Effector memory CD4-positive, alpha-beta T cell (primary cell): ENCODE results near the gene POU2F2.

Experiments
- DNase-seq, 3 donors: peaks; one replicate each; pipeline ENCODE4 v3.0.0-alpha.2; 2020
- H3K27ac ChIP-seq: 2 replicates; pipeline ENCODE4 v1.7.0; 2013; ENCODE audit warnings: mild to moderate bottlenecking, low read length, moderate library complexity; ENCODE audit not compliant: insufficient read depth, poor library complexity, severe bottlenecking
- H3K27me3 ChIP-seq: replicated peaks from 2 replicates; pipeline ENCODE4 v1.7.0; 2013; ENCODE audit warnings: mild to moderate bottlenecking, low read length; ENCODE audit not compliant: insufficient read depth, control insufficient read depth, poor library complexity, severe bottlenecking
- H3K36me3 ChIP-seq: 2 replicates; pipeline ENCODE4 v1.7.0; 2013; ENCODE audit warnings: mild to moderate bottlenecking, low read length, moderate library complexity; ENCODE audit not compliant: control insufficient read depth, insufficient read depth
- H3K4me1 ChIP-seq: 2 replicates; pipeline ENCODE4 v1.7.0; 2013; ENCODE audit warnings: low read length, mild to moderate bottlenecking; ENCODE audit not compliant: control insufficient read depth, insufficient read depth, poor library complexity, severe bottlenecking
- H3K4me3 ChIP-seq: 2 replicates; pipeline ENCODE4 v1.7.0; 2013; ENCODE audit warnings: low read length, low read depth, mild to moderate bottlenecking; ENCODE audit not compliant: insufficient read depth, poor library complexity, severe bottlenecking
- H3K9me3 ChIP-seq: 2 replicates; pipeline ENCODE4 v1.7.0; 2013; ENCODE audit warnings: mild to moderate bottlenecking, low read length, moderate library complexity; ENCODE audit not compliant: control insufficient read depth

The POU2F2 gene

DNA sequence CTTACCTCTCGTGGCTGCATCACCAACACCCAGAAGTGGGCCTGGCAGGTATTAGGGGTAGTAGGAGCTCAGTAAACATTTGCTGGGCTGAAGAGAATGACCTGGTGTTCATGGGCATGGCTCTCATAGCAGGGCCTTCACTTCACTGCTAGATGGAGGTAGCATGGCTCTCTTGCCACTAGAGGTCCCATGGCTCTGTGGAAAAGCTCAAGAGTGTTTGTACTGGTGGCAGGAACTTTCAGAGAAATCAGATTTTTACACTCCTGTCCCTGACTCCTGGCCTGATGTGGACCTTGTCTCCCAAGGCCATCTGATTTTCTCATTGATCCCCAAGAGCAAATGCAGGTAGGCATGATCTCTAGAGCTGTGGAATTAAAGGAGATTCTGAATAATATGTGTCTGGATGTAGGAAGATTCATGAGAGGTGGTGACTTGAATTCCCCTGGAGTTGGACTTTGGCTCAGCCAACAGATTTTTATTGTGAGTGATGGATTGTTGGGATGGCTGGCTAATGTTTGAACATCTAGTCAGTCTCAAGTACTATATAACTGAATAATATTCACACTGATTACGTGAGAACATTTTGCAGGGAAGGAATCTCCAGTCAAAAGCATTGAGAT lies 50.6 kb downstream of the POU2F2 start:
- H3K4me3 ChIP-seq: no peak overlapping the region
- peaks cover 38% of the 10 kb centered on the region for H3K36me3 ChIP-seq
- H3K27me3 ChIP-seq: no peaks in the 10 kb centered on the region
- H3K27ac ChIP-seq: no peak overlapping the region
- H3K9me3 ChIP-seq: no peaks in the 10 kb centered on the region
- no peak for DNase-seq
- peaks cover 8% of the 10 kb centered on the region for H3K4me1 ChIP-seq

DNA sequence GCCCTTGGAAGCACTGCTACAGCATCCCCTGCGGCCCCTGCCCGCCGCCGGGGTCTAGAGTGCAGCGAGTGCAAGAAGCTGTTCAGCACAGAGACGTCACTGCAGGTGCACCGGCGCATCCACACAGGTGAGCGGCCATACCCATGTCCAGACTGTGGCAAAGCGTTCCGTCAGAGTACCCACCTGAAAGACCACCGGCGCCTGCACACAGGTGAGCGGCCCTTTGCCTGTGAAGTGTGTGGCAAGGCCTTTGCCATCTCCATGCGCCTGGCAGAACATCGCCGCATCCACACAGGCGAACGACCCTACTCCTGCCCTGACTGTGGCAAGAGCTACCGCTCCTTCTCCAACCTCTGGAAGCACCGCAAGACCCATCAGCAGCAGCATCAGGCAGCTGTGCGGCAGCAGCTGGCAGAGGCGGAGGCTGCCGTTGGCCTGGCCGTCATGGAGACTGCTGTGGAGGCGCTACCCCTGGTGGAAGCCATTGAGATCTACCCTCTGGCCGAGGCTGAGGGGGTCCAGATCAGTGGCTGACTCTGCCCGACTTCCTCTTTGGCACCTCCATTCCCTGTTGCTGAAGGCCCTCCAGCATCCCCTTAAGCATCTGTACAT lies 51.4 kb downstream of the POU2F2 start:
- no peaks in the 10 kb centered on the region for H3K9me3 ChIP-seq
- no peak for DNase-seq
- peaks cover 12% of the 10 kb centered on the region for H3K4me1 ChIP-seq
- peaks cover 38% of the 10 kb centered on the region for H3K36me3 ChIP-seq
- H3K27ac ChIP-seq: no peak overlapping the region
- H3K27me3 ChIP-seq: no peaks in the 10 kb centered on the region
- no peak overlapping the region for H3K4me3 ChIP-seq

DNA sequence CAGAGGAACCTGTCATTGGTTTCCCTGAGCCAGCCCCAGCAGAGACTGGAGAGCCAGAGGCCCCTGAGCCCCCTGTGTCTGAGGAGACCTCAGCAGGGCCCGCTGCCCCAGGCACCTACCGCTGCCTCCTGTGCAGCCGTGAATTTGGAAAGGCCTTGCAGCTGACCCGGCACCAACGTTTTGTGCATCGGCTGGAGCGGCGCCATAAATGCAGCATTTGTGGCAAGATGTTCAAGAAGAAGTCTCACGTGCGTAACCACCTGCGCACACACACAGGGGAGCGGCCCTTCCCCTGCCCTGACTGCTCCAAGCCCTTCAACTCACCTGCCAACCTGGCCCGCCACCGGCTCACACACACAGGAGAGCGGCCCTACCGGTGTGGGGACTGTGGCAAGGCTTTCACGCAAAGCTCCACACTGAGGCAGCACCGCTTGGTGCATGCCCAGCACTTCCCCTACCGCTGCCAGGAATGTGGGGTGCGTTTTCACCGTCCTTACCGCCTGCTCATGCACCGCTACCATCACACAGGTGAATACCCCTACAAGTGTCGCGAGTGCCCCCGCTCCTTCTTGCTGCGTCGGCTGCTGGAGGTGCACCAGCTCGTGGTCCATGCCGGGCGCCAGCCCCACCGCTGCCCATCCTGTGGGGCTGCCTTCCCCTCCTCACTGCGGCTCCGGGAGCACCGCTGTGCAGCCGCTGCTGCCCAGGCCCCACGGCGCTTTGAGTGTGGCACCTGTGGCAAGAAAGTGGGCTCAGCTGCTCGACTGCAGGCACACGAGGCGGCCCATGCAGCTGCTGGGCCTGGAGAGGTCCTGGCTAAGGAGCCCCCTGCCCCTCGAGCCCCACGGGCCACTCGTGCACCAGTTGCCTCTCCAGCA lies 52.1 kb downstream of the POU2F2 start:
- Histone ChIP-seq H3K4me1 (peaks cover 12% of the 10 kb centered on the region), H3K36me3 (peaks cover 38% of the 10 kb centered on the region), H3K27me3 (no peaks in the 10 kb centered on the region), H3K9me3 (no peaks in the 10 kb centered on the region), H3K4me3 (no peak overlapping the region), H3K27ac (no peak overlapping the region)
- DNase-seq: no peak

DNA sequence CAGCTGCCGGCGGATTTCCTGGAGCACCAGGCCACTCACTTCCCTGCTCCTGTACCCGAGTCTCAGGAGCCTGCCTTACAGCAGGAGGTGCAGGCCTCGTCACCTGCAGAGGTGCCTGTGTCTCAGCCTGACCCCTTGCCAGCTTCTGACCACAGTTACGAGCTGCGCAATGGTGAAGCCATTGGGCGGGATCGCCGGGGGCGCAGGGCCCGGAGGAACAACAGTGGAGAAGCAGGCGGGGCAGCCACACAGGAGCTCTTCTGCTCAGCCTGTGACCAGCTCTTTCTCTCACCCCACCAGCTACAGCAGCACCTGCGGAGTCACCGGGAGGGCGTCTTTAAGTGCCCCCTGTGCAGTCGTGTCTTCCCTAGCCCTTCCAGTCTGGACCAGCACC lies 53.0 kb downstream of the POU2F2 start:
- DNase-seq: no peak
- peaks cover 38% of the 10 kb centered on the region for H3K36me3 ChIP-seq
- no peaks in the 10 kb centered on the region for H3K27me3 ChIP-seq
- H3K27ac ChIP-seq: no peak overlapping the region
- H3K4me1 ChIP-seq: peaks cover 15% of the 10 kb centered on the region
- no peak overlapping the region for H3K4me3 ChIP-seq
- no peaks in the 10 kb centered on the region for H3K9me3 ChIP-seq

DNA sequence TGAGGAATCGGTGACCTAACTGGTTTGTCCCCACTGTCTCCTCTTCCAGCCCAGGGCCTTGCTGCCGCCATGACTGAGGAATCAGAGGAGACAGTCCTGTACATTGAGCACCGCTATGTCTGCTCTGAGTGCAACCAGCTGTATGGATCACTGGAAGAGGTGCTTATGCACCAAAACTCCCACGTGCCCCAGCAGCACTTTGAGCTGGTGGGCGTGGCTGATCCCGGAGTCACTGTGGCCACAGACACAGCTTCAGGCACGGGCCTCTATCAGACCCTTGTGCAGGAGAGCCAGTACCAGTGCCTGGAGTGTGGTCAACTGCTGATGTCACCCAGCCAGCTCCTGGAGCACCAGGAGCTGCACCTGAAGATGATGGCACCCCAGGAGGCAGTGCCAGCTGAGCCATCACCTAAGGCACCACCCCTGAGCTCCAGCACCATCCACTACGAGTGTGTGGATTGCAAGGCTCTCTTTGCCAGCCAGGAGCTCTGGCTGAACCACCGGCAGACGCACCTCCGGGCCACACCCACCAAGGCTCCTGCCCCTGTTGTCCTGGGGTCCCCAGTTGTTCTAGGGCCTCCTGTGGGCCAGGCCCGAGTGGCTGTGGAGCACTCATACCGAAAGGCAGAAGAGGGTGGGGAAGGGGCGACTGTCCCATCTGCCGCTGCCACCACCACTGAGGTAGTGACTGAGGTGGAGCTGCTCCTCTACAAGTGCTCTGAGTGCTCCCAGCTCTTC lies 53.5 kb downstream of the POU2F2 start:
- DNase-seq: no peak
- Histone ChIP-seq H3K4me3 (no peak overlapping the region), H3K27me3 (no peaks in the 10 kb centered on the region), H3K9me3 (no peaks in the 10 kb centered on the region), H3K36me3 (peaks cover 38% of the 10 kb centered on the region), H3K4me1 (peaks cover 15% of the 10 kb centered on the region), H3K27ac (no peak overlapping the region)

DNA sequence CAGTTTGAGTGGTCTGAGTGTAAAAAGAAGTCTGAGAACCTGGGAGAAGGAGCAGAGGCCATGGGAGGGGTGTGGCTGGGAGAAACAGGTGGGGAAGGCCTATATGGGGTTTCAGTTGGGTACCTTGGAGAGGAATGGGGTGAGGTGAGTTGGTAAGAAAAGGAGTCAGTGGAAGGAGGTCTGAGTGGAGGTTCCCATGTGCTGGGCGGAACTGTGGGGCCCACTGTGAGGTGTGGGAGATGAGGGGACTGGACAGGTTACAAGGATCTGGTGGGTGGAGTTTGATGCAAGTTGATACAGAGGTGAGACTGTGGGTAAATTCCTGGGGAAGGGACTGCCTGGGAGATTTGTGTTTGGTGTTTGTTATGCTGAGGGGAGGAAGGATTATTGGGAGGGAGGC lies 54.2 kb downstream of the POU2F2 start:
- Histone ChIP-seq H3K27ac (peak overlapping the region; percentile 99), H3K9me3 (no peaks in the 10 kb centered on the region), H3K4me1 (peaks cover 15% of the 10 kb centered on the region), H3K36me3 (peaks cover 38% of the 10 kb centered on the region), H3K27me3 (no peaks in the 10 kb centered on the region), H3K4me3 (no peak overlapping the region)
- no peak for DNase-seq

DNA sequence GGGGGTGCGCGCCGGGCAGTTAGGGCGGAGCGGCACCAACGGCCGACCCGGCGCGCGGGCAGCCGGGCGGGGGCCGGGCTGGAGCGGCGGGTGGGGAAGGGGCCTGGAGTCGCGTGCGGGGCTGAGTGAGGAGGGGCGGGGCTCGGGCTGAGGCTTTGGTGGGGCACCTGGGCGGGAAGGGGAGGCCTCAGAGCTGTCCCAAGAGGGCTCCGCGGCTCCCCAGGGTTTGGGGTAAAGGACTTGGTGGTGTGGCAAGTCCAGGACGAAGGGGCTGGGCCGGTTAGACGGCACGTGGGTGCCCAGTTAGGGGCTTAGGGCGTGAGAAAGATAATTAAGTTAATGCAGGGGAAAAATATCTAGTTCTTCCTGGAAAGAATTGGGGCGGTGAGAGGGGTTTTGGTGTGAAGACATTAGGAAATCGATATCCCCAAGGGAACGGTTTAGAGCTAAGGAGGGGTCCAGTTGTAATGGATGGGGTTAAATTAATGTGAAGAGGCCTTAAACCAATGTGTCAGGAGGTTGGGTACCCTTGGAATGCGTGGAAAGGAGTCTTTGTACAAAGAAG lies 55.8 kb downstream of the POU2F2 start:
- Histone ChIP-seq H3K9me3 (no peaks in the 10 kb centered on the region), H3K4me3 (peak overlapping the region; percentile 77), H3K4me1 (peaks cover 15% of the 10 kb centered on the region), H3K27ac (peak overlapping the region; percentile 99), H3K36me3 (peaks cover 35% of the 10 kb centered on the region), H3K27me3 (no peaks in the 10 kb centered on the region)
- no peak for DNase-seq

DNA sequence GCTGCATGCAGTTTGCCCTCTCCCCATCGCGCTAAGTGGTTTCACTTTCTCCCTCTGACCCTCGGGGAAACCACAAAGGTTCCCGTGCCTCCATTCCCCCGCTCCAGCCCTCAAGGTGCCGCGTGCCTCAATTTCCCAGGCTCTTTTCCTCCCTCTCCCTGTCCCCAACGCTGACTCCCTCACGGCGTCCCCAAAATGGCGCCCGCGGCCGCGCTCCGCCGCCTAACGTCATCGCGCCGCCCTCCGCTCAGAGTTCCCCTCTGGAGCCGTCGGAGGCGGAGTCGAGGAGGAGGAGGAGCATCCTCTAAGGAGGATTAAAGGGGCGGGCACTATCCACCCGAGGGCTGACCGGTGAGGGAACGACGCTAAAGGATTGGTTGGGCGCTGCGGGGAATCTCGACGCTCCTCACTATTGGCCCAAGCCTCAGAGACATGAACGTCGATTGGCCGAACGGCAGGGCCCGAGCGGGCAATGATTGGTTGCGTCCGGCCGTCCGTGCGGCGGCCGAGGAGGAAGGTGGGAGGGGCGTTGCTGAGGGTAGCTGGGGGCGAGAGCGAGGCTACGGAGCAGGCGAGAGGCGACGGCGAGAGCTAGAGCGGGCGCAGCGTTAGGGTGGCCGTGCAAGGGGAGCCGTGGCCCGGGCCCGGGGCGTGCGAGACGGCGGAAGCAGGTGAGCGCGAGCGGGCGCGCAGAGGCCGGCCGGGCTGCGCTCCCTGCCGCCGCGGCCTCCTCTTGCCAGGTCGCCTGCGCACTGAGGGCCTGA lies 56.4 kb downstream of the POU2F2 start, which contains the start of gene ZNF574:
TSS of gene ZNF574 (plus strand) at position 551 of the 764 bp plus-strand sequence. CDS start 2,441 bp downstream, outside the sequence.
- H3K4me3 ChIP-seq: peak within 1 kb of the TSS; percentile 77
- peaks cover 15% of the 10 kb centered on the region for H3K4me1 ChIP-seq
- peaks cover 28% of the 10 kb centered on the region for H3K36me3 ChIP-seq
- H3K9me3 ChIP-seq: no peaks in the 10 kb centered on the region
- peak; percentile 95 to 97 (median 96) for DNase-seq
- H3K27me3 ChIP-seq: no peaks in the 10 kb centered on the region
- peak within 1 kb of the TSS; percentile 99 for H3K27ac ChIP-seq

DNA sequence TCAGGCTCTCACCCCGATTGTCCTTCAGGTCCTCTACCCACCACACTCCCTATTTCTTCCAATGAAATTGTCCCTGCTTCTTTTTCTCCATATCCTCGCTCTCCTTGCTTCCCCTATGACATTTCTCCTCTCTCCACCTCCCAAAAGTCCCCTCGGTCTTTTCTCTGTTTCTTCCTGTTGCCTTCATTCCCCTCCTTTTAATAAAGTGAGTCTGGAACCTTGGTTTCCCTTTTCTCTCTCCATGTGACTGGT lies 57.0 kb downstream of the POU2F2 start:
- H3K27me3 ChIP-seq: no peaks in the 10 kb centered on the region
- H3K4me1 ChIP-seq: peaks cover 15% of the 10 kb centered on the region
- peak overlapping the region; percentile 77 for H3K4me3 ChIP-seq
- DNase-seq: no peak
- peaks cover 23% of the 10 kb centered on the region for H3K36me3 ChIP-seq
- peak overlapping the region; percentile 99 for H3K27ac ChIP-seq
- H3K9me3 ChIP-seq: no peaks in the 10 kb centered on the region
